GM12864 (cell line): ENCODE results near the gene FKBP5.

Experiments
- DNase-seq: peaks from one replicate; pipeline ENCODE4 v3.0.0-alpha.2; 2011; ENCODE audit warnings: low read depth
- H3K4me3 ChIP-seq: 2 replicates; pipeline ENCODE4 v1.5.1; 2011; ENCODE audit warnings: mild to moderate bottlenecking, low read depth, low read length, control low read depth
- TF ChIP-seq, protein P1 (sequence below): IDR thresholded peaks from 2 replicates; pipeline ENCODE4 v1.5.1; 2011; ENCODE audit warnings: low read depth, mild to moderate bottlenecking, moderate library complexity, low read length, control low read depth, inconsistent platforms; ENCODE audit errors: missing control alignments

FKBP5 gene

DNA sequence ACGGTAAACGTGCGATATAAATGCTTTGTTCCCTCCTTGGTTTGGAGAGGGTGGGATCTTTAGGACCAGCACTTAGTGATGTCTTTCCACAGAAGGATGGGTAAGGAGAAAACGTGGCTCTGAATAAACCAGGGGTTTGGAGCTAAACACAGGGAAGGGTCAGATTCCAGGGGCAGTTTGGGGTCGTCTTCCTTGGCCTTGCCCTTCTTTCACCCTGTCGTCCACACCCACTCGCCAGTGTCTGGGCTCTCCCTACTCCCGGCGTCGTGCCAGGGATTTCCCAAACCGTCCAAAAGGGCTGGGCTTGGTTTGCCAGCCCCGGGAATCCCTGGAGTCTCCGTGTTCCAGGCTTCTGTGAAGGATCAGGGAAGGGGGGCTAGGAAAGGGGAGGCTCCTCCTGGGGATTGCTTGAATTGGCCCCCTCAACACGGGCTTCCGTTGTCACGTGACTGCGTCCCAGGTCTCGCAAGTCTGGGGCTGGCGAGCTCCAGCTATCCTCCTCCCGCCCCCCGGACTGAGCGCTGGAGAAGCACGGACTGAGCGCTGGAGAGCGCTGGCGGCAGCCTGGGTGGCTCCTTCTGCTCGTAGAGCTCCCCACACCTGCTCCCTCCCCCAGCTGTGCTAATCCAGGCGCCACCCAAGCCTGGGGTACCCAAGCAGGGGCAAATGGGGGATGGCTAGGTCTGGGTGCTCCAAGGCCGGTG is 38.7 kb upstream of the FKBP5 start:
- TF ChIP-seq, protein P1, sequence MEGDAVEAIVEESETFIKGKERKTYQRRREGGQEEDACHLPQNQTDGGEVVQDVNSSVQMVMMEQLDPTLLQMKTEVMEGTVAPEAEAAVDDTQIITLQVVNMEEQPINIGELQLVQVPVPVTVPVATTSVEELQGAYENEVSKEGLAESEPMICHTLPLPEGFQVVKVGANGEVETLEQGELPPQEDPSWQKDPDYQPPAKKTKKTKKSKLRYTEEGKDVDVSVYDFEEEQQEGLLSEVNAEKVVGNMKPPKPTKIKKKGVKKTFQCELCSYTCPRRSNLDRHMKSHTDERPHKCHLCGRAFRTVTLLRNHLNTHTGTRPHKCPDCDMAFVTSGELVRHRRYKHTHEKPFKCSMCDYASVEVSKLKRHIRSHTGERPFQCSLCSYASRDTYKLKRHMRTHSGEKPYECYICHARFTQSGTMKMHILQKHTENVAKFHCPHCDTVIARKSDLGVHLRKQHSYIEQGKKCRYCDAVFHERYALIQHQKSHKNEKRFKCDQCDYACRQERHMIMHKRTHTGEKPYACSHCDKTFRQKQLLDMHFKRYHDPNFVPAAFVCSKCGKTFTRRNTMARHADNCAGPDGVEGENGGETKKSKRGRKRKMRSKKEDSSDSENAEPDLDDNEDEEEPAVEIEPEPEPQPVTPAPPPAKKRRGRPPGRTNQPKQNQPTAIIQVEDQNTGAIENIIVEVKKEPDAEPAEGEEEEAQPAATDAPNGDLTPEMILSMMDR, result no peak
- H3K4me3 ChIP-seq, result peak overlapping the region; percentile 66
- no peak for DNase-seq

DNA sequence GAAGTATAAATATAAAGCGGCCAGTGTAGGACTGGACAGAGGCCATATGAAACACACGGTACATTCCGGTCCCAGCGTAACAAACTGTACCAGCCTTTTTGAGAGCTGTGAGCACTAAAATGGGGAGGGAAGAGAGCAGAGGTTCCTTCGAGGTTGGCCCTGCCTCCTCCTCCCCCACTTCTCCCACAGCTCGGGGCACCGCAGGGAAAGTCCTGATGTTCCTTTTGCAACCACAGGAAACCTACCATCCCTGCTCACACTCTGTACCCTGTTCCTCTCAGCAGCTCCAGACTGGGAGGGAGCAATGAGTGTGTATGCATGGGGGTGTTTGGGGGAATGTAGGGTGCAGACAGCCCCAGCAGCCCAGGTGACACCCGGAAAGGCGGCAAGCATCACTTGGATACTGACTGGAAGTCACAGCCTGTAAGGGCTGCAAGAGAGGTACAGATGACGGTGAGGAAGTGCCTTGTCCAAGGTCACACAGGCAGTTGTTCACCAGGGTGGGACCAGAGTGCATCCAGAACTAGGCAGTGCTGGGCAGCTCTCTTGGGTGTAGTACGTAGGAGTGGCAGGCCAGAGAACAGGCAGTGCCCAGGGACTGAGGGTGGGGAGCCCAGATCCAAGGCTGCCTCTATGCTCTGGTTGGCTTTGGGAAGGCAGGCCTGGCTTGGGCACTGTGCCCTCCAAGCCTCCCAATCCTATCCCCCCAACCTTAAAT is 37.2 kb upstream of the FKBP5 start:
- DNase-seq, result no peak

DNA sequence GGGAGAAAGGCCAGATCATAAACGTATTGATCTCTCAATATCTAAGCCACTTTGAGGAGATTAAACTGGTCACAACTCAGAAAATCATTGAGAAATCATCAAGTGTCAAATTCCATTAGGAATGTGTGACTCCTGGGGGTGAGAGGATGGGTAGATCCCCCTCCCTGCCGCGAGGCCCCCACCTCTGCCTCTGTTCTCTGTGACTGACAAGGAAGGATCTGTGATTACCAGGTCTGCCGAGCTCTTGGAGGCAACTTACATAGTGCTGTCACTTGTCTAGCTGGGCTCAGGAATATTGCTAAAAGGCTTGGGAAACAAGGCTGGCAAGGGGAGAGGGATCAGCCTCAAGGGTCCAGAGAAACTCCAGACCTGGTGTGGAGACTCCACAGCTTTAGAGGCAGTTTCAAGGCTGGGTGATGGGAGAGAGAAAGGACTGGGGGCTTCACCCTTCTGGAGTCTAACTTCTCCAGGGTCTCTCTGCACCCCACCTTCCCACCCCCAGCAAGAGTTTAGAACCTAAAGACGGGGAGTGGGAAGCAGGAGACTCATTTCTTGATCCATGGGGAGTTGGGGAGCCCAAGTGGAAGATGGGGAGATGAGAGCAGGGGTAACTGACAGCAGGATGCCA is 36.5 kb upstream of the FKBP5 start:
- DNase-seq, result no peak
- TF ChIP-seq, protein P1, result no peak
- no peak overlapping the region for H3K4me3 ChIP-seq

More for the DNA sequence above, 37.2 kb upstream of the FKBP5 start:
- H3K4me3 ChIP-seq, result no peak overlapping the region
- TF ChIP-seq, protein P1, result no peak

DNA sequence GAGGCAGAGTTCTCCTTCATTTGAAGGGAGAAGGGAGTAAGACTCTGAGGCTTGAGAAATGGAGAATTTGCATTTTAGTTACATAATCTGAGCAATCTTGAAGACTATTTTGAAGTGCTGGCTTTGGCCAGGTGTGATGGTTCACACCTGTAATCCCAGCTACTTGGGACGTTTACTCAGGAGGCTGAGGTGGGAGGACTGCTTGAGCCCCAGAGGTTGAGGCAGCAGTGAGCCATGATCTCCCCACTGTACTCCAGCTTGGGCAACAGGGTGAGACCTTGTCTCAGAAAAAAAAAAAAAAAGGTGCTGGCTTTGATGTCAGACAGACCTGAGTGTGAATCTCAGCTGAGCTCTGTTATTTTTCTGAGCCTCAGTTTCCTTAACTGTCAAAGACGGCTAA is 35.8 kb upstream of the FKBP5 start:
- no peak overlapping the region for H3K4me3 ChIP-seq
- TF ChIP-seq, protein P1, result no peak
- DNase-seq, result no peak

DNA sequence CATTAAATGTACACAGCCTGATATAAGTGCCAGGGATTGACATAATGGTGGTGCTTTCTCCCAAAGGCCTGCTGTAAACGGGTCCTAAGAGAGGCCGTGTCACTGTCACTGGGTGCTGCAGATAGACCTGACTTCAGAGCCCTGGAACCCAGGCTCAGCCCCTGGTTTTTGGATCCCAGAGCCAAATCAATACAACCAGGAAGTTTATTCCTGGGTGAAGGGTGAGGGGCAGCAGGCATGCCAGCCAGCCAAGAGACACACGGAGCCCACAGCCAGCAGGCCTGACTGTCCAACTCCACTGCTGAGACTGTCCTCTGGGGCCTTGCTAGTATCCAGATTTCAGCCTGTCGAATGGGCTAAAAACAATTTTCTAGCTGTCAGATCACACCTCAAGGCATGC is 35.3 kb upstream of the FKBP5 start:
- H3K4me3 ChIP-seq, result no peak overlapping the region
- no peak for DNase-seq
- TF ChIP-seq, protein P1, result no peak

DNA sequence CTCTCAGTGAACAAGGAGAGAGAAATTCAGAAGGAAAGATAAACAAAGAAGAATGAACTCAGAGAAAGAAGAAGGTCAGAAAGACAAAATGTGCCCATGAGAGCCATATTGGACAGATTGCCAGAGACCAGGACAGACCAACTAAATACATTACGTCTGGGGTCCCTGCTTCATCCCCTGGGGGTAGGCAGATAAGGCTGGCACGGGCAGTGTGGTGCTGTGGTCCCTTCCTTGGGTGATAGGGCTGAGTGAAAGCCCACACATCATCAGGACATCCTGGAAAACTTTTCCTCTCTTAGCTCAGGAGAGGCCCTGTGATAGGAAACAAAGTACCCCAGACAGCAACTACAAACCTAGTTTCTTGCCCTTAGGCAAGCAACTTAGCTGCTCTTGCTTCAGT is 34.9 kb upstream of the FKBP5 start:
- TF ChIP-seq, protein P1, result no peak
- DNase-seq, result no peak
- no peak overlapping the region for H3K4me3 ChIP-seq
